Muscle of back (tissue), 11 donors: ENCODE results near the gene FYB1. TPM values are rescaled to one million over a fixed set of nuclear protein-coding genes. Genes with fewer than 3 reads are reported as not detected.
"Not testable (repeated sequence)": the region's sequence is repeated elsewhere in the genome, so short reads cannot be mapped to it uniquely, and the experiment has no call there.

Experiments used
- DNase-seq, 3 donors: peaks; one replicate each; pipeline versions ENCODE4 v3.0.0 to v3.0.0-alpha.2; 2013
- polyA plus RNA-seq, 10 donors: library from polyadenylated mRNA; unstranded; fragments of 120-200 nt; gene quantifications; one replicate each; pipeline ENCODE4 v1.2.1, GENCODE V29; 2013; ENCODE audit not compliant: insufficient read length in 10 of 10

FYB1 gene
- polyA plus RNA-seq, 10 donors, result 1.9 to 17.6 (median 2.8) TPM

GRCh38 chr5:39231705-39232525, 12.6 kb upstream of the FYB1 start:
- no peak for DNase-seq

- DNase-seq, result no peak
These were observed 9.2 kb upstream of the FYB1 start for GRCh38 chr5:39228596-39228995.

GRCh38 chr5:39226558-39226957, 7.2 kb upstream of the FYB1 start:
- no peak for DNase-seq

GRCh38 chr5:39226100-39226451, 6.7 kb upstream of the FYB1 start:
- DNase-seq, result no peak

GRCh38 chr5:39225405-39226099, 6.2 kb upstream of the FYB1 start:
- DNase-seq, result no peak

GRCh38 chr5:39224196-39224761, 4.9 kb upstream of the FYB1 start:
- peak in 1 of 3 donors; percentile 58 for DNase-seq

- no peak for DNase-seq
These were observed 4.3 kb upstream of the FYB1 start for GRCh38 chr5:39223565-39224156.

GRCh38 chr5:39221671-39222070, 2.3 kb upstream of the FYB1 start:
- DNase-seq, result not testable (repeated sequence)

- no peak for DNase-seq
These were observed 1.1 kb upstream of the FYB1 start for GRCh38 chr5:39220280-39221030.

GRCh38 chr5:39218482-39219402, 621 bp downstream of the FYB1 start:
- peak; percentile 61 to 93 (median 84) for DNase-seq

GRCh38 chr5:39217365-39218281, 1.7 kb downstream of the FYB1 start:
- DNase-seq, result peak; percentile 74 to 94 (median 86)

- no peak for DNase-seq
These were observed 2.7 kb downstream of the FYB1 start for GRCh38 chr5:39216631-39217030.

- DNase-seq, result no peak
These were observed 3.5 kb downstream of the FYB1 start for GRCh38 chr5:39215857-39216256.

- no peak for DNase-seq
These were observed 4.3 kb downstream of the FYB1 start for GRCh38 chr5:39214912-39215709.

- DNase-seq, result no peak
These were observed 5.7 kb downstream of the FYB1 start for GRCh38 chr5:39213447-39214207.

GRCh38 chr5:39211773-39212172, 7.6 kb downstream of the FYB1 start:
- no peak for DNase-seq

- DNase-seq, result no peak
These were observed 9.4 kb downstream of the FYB1 start for GRCh38 chr5:39209924-39210323.

GRCh38 chr5:39208471-39208870, 10.9 kb downstream of the FYB1 start:
- no peak for DNase-seq
